Measurements from ENCODE around the gene DPH6.

Gene DPH6

DNA sequence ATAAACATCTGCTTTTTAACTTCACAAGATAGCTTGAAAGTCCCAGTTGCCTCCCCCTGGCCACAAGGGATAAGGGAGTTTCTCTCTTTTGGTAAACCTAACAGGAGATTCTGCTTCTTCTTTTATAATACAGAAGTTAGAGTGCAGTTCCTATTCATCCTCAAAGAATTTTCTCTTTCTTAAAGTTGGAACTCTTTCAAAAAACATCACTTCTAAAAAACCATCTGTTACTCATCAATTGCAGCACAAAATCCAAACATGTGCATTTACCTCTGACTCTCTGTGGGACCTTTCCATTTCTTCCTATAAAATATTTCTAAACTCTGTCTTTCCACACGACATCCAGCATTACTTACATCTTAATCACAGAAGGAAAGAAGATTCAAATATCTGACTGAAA lies 5.1 kb downstream of the DPH6 start:
- DNase-seq (ENCODE audit: low read depth) = no peak

DNA sequence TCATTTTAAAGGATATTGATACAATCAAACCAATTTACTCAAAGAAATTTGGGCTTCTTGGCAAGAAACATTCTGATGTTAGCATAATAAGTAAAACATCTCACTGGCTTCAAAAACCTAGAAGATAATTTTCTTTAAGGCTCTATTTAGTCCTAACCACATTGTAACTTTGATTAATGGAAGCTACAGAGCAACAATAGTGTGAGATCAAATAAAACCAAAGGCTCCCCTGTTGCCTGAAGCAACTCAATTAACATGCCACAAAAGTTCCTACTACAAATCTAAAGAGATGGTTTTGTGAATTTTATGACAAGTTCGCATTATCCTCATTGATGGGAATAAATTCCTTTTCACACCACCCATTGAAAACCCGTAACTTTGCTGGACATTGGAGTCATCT lies 5.9 kb downstream of the DPH6 start:
- no peak for DNase-seq (ENCODE audit: low read depth)

DNA sequence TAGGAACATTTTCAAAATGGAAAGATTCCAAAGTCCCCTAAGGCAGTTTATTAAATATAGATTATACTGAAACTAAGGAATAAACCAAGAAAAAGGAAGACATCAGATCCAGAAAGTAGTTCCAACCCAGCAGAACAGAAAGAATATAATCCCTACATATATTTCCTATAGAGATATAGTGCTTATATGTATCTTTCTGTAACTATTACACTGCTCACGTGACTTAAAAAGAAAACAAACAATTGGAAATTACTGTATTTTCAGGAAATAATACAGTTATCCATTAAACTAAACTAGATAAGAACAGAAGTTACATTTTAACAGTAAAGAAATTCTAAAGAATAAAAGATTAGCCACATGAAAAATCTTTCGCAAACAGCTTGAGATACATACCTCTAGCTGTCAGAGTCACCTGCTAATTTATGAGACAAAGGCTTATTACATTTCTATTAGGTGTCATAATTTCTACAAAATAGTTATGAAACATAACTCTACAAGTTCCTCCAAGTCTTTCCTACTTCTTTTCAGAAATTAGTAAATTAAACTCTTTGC lies 10.5 kb downstream of the DPH6 start:
- DNase-seq (ENCODE audit: low read depth) = no peak

DNA sequence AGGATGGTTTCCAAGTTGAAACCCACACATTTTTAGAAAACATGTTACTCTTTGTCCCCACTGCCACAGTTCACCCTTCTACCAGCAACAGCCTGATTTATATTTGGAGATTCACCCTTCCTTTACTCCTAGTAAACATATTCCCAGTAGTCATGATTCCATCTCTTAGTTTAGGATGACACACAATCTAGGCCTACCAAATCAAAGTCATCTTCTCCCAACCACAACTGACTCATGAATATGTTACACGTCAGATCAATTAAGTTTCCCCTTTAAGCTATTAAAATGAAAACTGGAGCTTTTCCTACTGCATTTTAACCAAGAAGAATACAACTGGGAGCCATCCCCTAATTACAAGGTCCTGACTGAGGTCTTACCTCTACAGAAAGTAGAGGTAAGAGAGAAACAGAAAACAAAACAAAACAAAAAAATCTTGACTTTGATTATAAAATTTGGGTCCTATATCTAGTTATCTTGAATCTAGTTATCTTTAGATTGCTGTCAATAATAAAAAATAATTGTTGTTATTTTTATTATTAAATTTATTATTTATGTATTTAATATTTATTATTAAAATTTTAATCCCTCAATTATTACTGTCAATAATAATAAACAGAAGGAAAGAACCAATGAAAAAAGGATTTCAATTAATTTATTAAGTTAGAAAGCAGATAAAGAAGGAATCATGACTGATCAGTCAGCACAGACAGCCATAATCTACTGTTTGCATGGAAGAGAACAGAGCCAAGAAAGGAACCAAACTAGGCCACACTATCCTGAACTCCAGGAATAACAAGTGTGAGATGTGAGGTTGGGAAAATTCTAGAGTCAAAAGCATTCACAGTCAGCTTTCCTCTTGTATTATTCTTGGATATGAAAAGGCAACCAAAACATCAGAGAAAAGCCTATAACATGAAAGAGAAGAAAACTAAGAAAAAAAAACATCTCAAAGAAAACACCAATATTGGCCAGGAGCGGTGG lies 12.5 kb downstream of the DPH6 start:
- no peak for DNase-seq (ENCODE audit: low read depth)

DNA sequence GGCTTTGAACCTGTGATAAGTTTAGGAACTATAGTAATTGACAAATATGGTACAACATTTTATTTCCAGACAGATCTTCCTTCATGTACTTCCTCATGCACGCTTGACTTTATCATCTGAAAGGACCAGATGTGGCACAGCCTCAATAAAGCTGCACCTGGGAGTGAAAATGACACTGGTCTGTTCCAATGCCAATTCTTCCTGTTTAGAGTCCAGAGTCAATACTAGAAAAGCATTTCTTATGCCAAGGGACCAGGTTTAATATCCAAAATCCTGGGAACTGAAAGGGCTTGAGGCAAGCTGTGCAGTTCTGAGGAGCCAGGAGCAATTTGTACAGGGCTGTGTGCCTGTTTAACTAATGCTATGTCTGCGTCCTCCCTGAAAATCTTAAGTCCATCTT lies 15.3 kb downstream of the DPH6 start:
- no peak for DNase-seq (ENCODE audit: low read depth)

DNA sequence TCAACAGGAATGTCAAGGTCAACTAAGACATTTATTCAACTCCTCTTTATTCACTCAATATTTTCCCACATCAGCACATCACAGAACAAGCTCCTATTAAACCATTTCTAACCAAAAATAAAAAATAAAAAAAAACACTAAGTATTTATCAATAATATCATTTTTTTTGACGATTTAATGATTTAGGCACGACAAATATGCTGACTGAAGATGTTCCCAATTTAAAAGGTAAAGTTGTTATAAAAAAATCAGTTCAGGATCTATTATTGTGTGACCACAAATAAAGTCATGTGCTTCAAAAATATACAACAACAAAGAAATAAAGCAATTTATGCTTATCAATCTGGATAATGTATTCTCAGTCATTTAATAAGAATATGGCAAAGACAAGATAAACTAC lies 16.2 kb downstream of the DPH6 start:
- DNase-seq (ENCODE audit: low read depth) = no peak

DNA sequence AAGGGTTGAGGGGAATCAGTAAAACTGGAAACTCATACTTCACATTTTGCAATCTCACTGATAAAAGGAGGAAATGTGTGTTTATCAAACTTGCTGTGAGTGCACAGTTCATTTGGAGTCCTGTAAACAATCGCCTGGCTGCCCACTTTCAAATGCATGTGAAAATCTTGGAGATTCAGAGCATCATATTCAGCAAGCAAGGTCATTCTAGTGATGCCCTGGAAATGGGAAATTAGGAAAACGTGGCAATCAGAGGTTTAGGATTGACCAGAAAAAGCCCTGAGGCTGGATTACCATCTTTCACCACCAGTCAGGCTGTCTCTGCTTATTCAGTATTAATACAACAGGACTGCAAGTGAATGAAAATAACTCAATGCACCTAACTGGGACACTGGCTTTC lies 23.9 kb downstream of the DPH6 start:
- DNase-seq (ENCODE audit: low read depth) = no peak

DNA sequence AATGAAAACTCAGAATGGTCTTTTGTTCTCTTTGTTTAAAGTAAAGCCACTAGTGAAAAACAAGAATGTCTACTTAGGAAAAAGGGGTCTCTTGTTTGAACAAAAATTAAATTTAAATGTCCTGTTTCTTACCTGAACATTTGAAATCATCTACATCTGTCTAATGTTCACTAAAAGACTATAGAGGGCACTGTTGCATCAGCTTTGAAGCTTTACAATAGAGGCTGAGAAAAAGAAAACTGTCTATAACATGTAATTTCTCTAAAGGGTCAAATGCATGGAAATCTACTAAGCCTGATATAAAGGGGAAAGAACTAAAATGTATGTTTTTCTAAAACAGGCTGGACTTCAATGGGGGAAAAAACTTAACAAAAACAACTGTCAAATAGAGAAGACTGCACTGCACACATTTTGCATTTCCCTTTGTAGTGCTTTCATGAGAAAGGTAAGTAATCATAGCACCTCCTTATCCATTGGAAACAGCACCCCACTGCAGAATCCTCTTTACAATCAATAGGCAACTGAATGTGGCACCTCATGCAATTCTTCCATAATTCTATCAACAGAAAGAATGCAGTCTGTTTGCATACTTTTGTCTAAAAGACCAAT lies 26.3 kb downstream of the DPH6 start:
- no peak for DNase-seq (ENCODE audit: low read depth)

DNA sequence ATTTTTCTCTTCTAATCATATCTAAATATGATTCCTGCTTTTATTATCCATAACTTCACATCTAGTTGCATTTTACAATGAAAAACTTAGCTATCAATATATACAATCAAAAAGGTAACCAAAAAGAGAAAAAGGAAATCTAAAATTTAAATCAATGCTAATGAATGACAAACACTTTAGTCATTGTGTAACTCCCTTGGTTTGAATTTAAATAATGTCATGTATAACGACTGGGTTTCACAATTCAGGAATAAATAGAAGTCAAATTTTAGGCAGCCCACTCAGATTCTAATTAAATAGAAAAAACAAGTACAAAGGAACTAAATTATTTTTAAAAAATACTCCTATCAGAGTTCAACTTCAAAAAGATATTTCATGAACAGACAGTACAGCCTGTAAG lies 26.9 kb downstream of the DPH6 start:
- DNase-seq (ENCODE audit: low read depth) = no peak

DNA sequence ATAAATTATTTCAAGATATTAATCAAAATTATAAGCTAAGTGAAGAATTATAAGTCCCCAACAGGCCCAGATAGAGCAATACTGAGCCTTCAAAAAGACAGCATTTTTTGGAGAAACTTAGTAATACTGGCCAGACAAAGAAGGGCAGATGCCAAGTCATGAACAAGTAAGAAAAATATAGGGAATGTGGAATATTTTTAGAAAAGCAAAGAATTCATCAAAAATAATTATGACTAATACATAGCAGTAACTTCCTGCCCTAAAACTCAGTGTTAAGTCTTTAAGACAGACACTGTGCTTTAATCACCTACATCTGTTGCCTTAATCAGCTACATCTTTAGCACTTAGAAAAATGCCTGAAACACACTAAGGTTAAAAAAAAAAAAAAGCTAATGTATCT lies 31.2 kb downstream of the DPH6 start:
- DNase-seq (ENCODE audit: low read depth) = no peak

DNA sequence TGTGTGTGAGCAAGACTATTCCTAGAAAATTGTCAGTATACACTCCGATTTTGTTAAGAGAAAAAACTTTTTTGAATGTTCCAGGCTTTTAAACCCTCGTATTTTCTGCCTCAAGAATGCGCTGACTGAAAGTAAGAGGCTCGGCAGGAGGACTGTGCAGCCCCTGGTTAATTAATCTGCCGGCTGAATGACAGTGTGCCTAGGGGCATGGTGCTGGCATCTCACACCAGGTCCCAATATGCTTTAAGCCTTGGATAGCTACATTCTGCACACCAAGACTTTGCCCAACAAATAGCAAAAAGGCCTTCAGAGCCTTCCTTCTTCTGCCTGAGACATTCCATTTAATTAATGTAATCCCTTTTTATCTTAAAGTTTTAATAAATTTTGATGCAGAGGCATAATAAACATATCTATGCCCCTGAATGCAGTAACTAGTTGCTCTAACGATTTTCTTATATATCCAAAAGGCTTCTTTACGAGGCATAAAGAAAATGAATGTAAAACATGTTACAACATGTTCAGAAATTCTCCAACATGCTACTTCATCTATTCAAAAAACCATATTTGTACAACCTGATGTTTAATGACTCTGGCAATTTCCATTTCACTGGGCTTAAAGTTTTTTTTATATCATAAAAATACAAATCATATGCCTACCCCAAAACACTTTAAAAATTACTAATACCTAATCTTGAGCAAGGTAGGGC lies 37.9 kb downstream of the DPH6 start:
- DNase-seq (ENCODE audit: low read depth) = no peak

DNA sequence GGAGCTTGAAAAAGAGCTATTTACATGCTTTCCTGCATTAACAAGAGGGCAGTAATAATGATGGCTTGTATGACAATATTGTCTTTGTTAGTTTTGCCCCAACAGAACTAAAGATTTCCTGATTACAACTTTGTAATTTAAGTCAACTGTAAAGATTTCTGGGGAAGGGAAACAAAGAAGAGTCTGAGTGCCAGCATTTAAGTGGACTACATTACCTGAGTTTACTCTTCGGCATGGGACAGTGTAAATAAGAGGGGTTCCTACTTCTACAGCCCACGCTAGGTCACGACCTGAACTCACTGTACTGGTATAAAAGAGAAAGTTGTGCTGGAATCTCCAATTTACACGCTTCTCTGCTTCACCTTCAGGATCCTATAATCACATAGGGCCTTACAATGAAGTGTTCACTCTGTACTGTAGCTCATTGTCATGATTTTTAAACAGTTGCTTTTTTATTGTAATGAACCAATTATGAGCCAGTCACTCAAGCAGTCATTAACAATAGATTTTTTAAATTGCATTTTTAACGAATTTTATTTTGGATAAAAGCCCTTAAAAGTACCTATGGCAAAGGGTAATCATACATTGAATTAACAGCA lies 39.6 kb downstream of the DPH6 start:
- no peak for DNase-seq (ENCODE audit: low read depth)

DNA sequence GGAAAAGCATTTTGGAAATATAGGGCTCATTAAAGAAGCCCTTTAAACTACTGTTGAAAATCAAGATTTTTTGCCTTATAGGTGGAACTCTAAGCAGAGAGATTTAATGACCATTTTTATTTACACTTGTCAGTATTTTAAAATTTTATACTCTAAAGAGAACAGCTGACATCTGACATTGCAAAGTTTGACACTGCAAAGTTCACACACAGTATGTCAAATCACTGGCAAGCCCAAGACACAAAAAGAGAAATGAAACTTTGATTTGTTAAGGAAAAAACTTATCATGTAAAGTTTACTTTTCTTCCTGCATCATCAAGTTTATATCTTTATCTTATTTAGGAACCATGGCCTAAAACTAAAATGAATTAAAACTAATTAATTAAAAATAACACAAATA lies 40.2 kb downstream of the DPH6 start:
- no peak for DNase-seq (ENCODE audit: low read depth)

DNA sequence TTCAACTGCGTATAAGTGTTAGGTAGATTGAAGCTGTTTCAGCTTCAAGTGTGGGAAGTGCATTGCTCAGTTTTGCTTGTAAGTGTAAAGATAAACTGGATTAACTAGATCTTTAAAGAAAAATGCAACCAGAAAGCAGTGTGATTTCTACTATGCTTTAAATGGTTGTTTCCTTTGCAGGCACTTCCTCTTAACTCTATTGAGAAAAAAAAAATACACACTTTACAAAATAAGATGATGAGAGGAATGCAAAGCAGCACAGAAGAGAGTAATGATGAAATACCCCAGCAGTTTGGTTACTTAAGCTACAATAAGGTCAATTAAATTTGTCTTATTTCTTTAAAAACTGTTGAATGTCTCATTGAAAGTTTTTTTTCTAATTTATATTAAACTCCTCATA lies 40.8 kb downstream of the DPH6 start:
- DNase-seq (ENCODE audit: low read depth) = no peak

DNA sequence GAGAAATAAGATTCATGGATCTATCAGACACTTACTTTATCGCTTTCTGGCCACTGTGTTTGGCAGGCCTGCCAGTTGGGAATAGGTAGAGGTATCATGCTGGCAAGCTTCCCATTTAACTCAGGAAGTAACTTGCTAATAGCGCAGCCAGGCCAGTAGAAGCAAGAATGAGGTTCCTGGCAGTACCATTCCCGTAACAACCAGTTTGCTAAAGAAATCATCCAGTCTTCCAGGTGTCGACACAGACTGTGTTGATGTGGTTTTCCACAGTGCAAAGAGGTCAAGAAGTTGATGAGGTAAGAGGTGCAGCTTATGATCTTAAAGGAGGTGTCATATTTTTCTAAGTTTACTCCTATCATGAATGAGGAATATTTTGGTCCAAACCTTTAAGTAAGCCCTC lies 46.2 kb downstream of the DPH6 start:
- DNase-seq (ENCODE audit: low read depth) = no peak

DNA sequence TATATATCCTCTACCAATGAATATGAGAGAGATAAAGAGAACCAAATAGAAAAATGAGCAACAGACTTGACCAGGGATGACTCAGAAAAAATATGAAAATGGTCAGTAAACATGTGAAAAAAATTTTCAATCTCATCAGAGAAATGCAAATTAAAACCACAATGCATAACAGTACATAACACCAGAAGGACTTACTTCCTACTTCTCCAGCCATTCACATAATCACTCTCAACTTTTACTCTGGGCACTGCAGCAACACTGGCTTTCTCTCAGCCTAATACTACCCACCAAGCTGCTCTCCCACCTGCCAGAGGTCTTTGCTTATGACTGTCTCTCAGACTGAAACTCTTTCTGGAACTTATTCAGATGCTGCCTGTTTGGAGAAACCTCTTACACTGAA lies 49.4 kb downstream of the DPH6 start:
- DNase-seq (ENCODE audit: low read depth) = no peak

DNA sequence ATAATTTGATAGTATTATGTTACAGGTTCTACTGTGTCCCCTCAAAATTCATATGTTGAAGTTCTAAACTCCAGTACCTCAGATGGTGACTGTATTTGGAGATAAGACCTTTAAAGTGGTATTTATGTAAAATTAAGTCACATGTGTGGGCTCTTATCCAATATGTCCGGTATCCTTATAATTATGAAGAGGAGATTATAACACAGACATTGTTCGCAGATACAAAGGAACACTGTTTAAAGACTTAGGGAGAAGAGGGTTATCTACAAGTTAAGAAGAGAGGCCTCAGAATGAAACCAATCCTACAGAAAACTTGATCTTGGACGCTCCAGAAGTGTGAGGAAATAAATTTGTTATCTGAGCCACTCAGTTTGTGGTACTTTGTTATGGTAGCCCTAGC lies 50.9 kb downstream of the DPH6 start:
- no peak for DNase-seq (ENCODE audit: low read depth)

DNA sequence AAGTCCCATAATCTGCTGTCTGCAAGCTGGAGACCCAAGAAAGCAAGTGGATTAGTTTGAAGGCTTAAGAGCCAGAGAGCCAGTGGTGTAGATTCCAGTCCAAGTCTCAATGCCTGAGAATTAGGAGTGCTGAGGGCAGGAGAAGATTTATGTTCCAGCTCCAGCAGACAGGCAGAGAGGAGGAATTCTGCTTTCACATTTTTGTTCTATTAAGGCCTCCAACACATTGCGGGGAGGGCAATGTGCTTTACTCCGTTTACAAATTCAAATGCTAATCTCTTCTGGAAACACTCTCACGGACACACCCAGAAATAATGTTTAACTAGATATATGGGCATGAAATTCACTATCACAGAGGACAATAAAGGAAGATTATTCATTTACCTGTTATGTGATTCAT lies 54.0 kb downstream of the DPH6 start:
- DNase-seq (ENCODE audit: low read depth) = no peak

DNA sequence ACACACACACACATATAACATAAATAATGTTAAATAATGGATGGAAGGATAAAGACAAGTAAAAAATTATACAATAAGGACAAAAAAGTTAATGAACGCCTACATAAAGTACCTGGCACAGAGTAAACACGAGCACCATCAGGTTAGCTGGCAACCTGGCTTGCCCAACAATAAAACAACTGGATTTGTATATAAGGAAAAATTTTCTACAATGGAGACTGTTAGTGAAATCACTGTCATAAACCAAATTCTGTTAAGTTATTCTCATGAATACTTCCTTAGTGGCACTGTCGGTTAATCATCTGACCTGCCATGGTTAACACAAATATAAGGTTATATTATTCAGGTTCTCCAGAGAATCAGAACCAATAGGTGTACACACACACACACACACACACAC lies 54.8 kb downstream of the DPH6 start:
- DNase-seq (ENCODE audit: low read depth) = no peak

DNA sequence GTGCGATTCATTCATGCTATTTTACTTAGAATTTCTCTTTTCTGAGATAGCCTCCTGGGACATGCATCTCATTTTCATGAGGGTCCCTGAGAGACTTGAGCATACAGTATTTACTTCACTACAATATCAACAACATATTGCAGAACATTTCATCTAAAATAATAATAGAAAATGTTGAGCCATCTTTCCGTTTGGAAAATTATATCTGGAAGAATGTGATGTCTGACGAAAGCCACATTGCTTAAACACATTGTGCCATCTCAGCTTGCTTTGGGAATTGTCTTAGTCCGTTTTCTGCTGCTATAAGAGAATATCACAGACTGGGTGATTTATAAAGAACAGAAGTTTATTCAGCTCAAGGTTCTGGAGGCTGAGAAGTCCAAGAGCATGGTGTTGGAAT lies 55.5 kb downstream of the DPH6 start:
- no peak for DNase-seq (ENCODE audit: low read depth)

DNA sequence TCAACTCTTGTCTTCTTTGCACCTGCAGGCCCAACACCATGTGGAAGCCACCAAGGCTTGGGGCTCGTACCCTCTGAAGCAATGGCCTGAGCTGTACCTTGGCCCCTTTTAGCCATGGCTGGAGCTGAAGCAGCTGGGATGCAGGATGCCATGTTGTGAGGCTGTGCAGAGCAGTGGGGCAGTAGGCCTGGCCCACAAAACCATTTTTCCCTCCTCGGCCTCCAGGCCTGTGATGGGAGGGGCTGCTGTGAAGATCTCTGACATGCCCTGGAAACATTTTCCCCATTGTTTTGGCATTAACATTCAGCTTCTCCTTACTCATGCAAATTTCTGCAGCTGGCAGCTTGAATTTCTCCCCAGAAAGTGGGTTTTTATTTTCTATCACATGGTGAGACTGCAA lies 58.5 kb downstream of the DPH6 start:
- no peak for DNase-seq (ENCODE audit: low read depth)

DNA sequence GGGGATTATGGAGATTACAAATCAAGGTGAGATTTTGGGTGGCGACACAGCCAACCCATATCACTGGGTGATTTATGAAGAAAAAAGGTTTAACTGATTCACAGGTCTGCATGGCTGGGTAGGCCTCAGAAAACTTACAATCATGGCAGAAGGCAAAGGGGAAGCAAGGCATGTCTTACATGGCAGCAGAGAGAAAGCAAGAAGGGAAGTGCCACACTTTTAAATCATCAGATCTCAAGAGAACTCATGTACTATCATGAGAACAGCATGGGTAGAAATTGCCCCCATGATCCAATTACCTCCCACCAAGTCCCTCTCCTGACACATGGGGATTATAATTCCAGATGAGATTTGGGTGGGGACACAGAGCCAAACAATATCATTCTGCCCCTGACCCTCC lies 59.7 kb downstream of the DPH6 start:
- no peak for DNase-seq (ENCODE audit: low read depth)

Measured in stimulated activated CD8-positive, alpha-beta memory T cell treated with anti-CD3 and anti-CD28 coated beads, Interleukin-12 subunit alpha, Interleukin-12 subunit beta, amount 100 ng/mL, for 1 hour (primary cell).